GM12878 (cell line): ENCODE data around the gene RSPO4. TPM values are rescaled to one million over a fixed set of nuclear protein-coding genes. Genes with fewer than 3 reads are reported as not detected.

Experiments
- ATAC-seq: fragments of 200-7000 bp; cut with Tn5 transposase; 3 replicates; pipeline ENCODE4 v1.9.1; 2020; ENCODE audit warnings: mild to moderate bottlenecking, moderate library complexity
- BruUV-seq: library from RNA; stranded (reverse); fragments of 400-500 nt; replicated peaks from 2 replicates; lab custom pipeline; 2021; lab: Mats Ljungman, UMichigan
- CTCF ChIA-PET: fragments of 300-600 bp; sonication (Branson Sonifier 250); formaldehyde crosslinking; extraction: SDS; loops from one replicate; lab custom pipeline; 2021; ENCODE audit warnings: inconsistent platforms; lab: Yijun Ruan, JAX
- POLR2A ChIA-PET: fragments of 350-600 bp; formaldehyde crosslinking; extraction: SDS; loops from one replicate; lab custom pipeline; 2021; ENCODE audit warnings: inconsistent platforms; lab: Charles Lee
- RAD21 ChIA-PET: fragments of 300-600 bp; sonication (Branson Sonifier 250); formaldehyde crosslinking; loops from one replicate; lab custom pipeline; 2023; ENCODE audit warnings: antibody characterized with exemption; ENCODE audit not compliant: unreplicated experiment; lab: Charles Lee
- SMC1A ChIA-PET: fragments of 300-600 bp; sonication (Branson Sonifier 250); formaldehyde crosslinking; loops from one replicate; lab custom pipeline; 2023; ENCODE audit not compliant: unreplicated experiment, uncharacterized antibody; lab: Charles Lee
- DNase-seq: peaks from one replicate; pipeline ENCODE4 v3.0.0-alpha.2; 2011; ENCODE audit warnings: low read depth, low spot score
- FAIRE-seq: peaks from 3 replicates; lab custom pipeline; 2011; peaks lifted over from hg19 to GRCh38; lab: Jason Lieb, UNC
- H2AFZ ChIP-seq: 2 replicates; pipeline ENCODE4 v1.6.0; 2011; ENCODE audit warnings: low read depth, low read length, control low read depth; ENCODE audit not compliant: control insufficient read depth
- H3K27ac ChIP-seq: 2 replicates; pipeline ENCODE4 v1.5.1; 2011; ENCODE audit warnings: control low read depth; ENCODE audit not compliant: control insufficient read depth, insufficient read depth
- H3K27me3 ChIP-seq, 2 experiments: replicated peaks in 1 of 2; 2 replicates each; pipeline versions ENCODE4 v1.6.0 to v1.6.1; 2011; ENCODE audit warnings: low read length in 1 of 2; ENCODE audit not compliant: control insufficient read depth in 2 of 2, insufficient read depth in 2 of 2
- H3K36me3 ChIP-seq, 2 experiments: 2 replicates each; pipeline ENCODE4 v1.5.1; 2011; ENCODE audit warnings: low read length in 1 of 2; ENCODE audit not compliant: control insufficient read depth in 2 of 2, insufficient read depth in 2 of 2
- H3K4me1 ChIP-seq: 2 replicates; pipeline ENCODE4 v1.6.1; 2011; ENCODE audit warnings: mild to moderate bottlenecking, low read length, moderate library complexity, mixed read lengths; ENCODE audit not compliant: control insufficient read depth, insufficient read depth
- H3K4me2 ChIP-seq: 2 replicates; pipeline ENCODE4 v1.6.0; 2011; ENCODE audit warnings: control low read depth; ENCODE audit not compliant: control insufficient read depth, insufficient read depth
- H3K4me3 ChIP-seq: fragments of 200-600 bp; sonication (generic); 2 replicates; pipeline ENCODE4 v1.5.1; 2016
- H3K79me2 ChIP-seq: 2 replicates; pipeline ENCODE4 v1.6.0; 2011; ENCODE audit warnings: low read length; ENCODE audit not compliant: control insufficient read depth, insufficient read depth
- H3K9ac ChIP-seq: 2 replicates; pipeline ENCODE4 v1.8.0; 2011; ENCODE audit warnings: low read length, control low read depth, mixed read lengths; ENCODE audit not compliant: control insufficient read depth, insufficient read depth
- H3K9me3 ChIP-seq: replicated peaks from 3 replicates; pipeline ENCODE4 v1.5.1; 2011; ENCODE audit warnings: mild to moderate bottlenecking, low read length; ENCODE audit not compliant: control insufficient read depth, insufficient read depth
- H4K20me1 ChIP-seq: 2 replicates; pipeline ENCODE4 v1.6.0; 2011; ENCODE audit not compliant: control insufficient read depth, insufficient read depth
- CTCF ChIP-seq, 3 experiments: IDR thresholded peaks in 2 of 3; conservative IDR thresholded peaks in 1 of 3; 2 replicates each; pipeline ENCODE4 v1.5.1; 2011; ENCODE audit warnings: low read depth in 3 of 3, low read length in 3 of 3, mild to moderate bottlenecking in 3 of 3, control low read depth in 2 of 3, moderate library complexity in 2 of 3, inconsistent platforms in 1 of 3, mixed read lengths in 1 of 3; ENCODE audit not compliant: control insufficient read depth in 2 of 3, insufficient read depth in 1 of 3; ENCODE audit errors: extremely low read depth in 1 of 3
- ZZZ3 ChIP-seq: IDR thresholded peaks from 2 replicates; pipeline ENCODE4 v1.6.1; 2011; ENCODE audit warnings: low read depth; ENCODE audit not compliant: control insufficient read depth, insufficient read length
- WGBS: methylation state at CpG from one replicate; pipeline ENCODE4 v1.1.6; 2016; ENCODE audit warnings: low lambda C conversion rate; ENCODE audit not compliant: insufficient replicate concordance, insufficient coverage; ENCODE audit errors: missing lambda C conversion rate; 5-methylcytosine and 5-hydroxymethylcytosine counted together
- in situ Hi-C: fragments of 300-500 bp; cut with MboI; formaldehyde crosslinking; loops from 9 replicates; pipeline ENCODE4 v1.14.3; 2018; ENCODE audit warnings: mixed read lengths
- intact Hi-C: fragments of 100-400 bp; cut with micrococcal nuclease; formaldehyde crosslinking; loops from one replicate; pipeline ENCODE4 v1.14.2; 2022; ENCODE audit not compliant: unreplicated experiment
- polyA plus RNA-seq, 11 experiments: library from polyadenylated mRNA; depleted of rRNA in 4 of 11; unstranded in 6 of 11; stranded (reverse) in 5 of 11; fragments of >200 nt; fragmentation: Nextera tagmentation in 4 of 11; fragmentation: Illumina TruSeq in 1 of 11; extraction: Ambion mirVana in 4 of 11; extraction: Trizol in 1 of 11; gene quantifications; 1 replicate in 1 of 11; 2 replicates in 10 of 11; pipeline versions ENCODE4 v1.2.1 to v1.2.3, GENCODE V29; 2011 to 2016; ENCODE audit warnings: inconsistent platforms in 2 of 11, missing spikeins in 2 of 11, low read depth in 1 of 11
- total RNA-seq, 4 experiments: library from RNA; depleted of rRNA in 3 of 4; stranded (reverse); fragments of >200 nt in 3 of 4; fragmentation: Illumina TruSeq in 1 of 4; extraction: Trizol in 1 of 4; gene quantifications; 2 replicates each; pipeline versions ENCODE4 v1.2.1 to v1.2.3, GENCODE V29; 2013 to 2021

Gene RSPO4
- total and polyA plus RNA-seq, 10 of the 15 experiments (the other 5 are each of a cell fraction or from before 2014, with no cell fraction given), result 0.06 TPM; not detected in 9

GRCh38 chr20:951384-952169 lies 50.5 kb downstream of the RSPO4 start:
- no peak for FAIRE-seq
- CTCF ChIA-PET, result no interaction called here

More at GRCh38 chr20:951384-952169, 50.5 kb downstream of the RSPO4 start:
- DNase-seq, result no peak
- no peaks in the 10 kb centered on the region for H4K20me1 ChIP-seq
- no peaks in the 10 kb centered on the region for H3K36me3 ChIP-seq
- no peak overlapping the region for H3K4me2 ChIP-seq
- RAD21 ChIA-PET, result no interaction called here
- no peaks in the 10 kb centered on the region for H3K9me3 ChIP-seq
- no peak overlapping the region for H2AFZ ChIP-seq
- no peaks in the 10 kb centered on the region for H3K4me1 ChIP-seq
- H3K9ac ChIP-seq, result no peak overlapping the region
- SMC1A ChIA-PET, result no interaction called here
- POLR2A ChIA-PET, result no interaction called here
- no peak overlapping the region for H3K4me3 ChIP-seq
- ATAC-seq, result no peak
- WGBS, result 59% methylated on average over 21 of the region's 21 CpGs
- H3K79me2 ChIP-seq, result no peaks in the 10 kb centered on the region
- no peaks in the 10 kb centered on the region; a peak in 1 of 4 replicates for H3K27me3 ChIP-seq
- H3K27ac ChIP-seq, result no peak overlapping the region
- intact Hi-C loops (no loop called here), in situ Hi-C loops (no loop called here)
- TF ChIP-seq CTCF (IDR thresholded peaks at IDR 0.05 in 2 of 3, conservative IDR thresholded peaks at IDR 0.05 in 1 of 3; ENCODE audit: control insufficient read depth in 2 of 3, extremely low read depth in 1 of 3, insufficient read depth in 1 of 3, low read depth in 3 of 3, low read length in 3 of 3), result 0 out of 6 replicates have a peak, but pooled peaks of 1 of the 3 experiments have one; percentile 5
- no peak for TF ChIP-seq ZZZ3
- no TSS peak for BruUV-seq
